Measurements from ENCODE around the gene FLVCR1.

Gene FLVCR1

DNA sequence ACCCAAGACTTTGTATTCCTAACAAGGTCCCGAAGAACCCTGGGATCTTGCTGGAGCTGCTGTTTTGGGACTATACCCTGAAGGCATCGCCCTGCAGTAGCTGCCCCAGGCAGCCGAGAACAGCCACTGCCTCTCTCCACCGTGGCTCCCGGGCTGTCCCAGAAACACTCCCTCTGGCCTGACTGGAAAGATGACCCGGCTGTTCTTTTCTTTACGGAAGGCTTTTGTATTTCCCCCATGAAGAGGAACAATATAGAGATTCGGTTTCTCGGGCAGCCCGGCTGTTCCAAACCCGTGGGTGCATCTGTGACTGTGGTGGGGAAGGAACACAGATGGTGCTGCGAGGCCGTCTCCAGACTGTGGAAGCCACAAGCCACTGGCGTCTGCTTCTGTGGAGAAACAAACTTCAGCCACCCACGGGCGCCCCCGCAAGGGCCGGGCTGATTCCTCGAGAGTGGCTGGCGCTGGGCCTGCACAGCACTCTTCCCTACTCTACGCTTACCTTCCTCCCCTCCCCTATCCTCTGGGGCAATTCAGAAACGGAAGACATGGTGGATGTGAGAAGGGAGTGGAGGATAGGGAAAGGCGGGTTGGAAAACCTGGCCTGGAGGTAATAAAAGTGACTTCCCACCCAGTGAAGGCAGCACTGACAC is 58.5 kb downstream of the FLVCR1 start:
- peak; percentile 17 for DNase-seq

DNA sequence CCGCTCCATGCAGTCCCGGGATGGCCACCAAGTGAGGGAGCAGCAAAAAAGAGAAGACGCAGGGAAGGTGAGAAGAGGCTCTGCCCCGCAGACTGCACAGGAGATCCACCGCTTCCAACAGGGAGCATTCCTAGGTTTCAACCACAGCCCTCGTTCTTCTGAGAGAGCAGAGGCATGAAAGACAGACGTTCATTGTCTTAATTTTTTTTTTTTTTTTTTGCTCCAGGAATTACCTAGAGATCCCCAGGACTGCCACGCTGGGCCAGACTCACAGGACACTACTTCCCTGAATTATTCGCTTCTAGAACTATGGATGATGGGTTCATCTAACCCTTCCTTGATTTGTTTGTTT is 59.0 kb downstream of the FLVCR1 start:
- DNase-seq = no peak

DNA sequence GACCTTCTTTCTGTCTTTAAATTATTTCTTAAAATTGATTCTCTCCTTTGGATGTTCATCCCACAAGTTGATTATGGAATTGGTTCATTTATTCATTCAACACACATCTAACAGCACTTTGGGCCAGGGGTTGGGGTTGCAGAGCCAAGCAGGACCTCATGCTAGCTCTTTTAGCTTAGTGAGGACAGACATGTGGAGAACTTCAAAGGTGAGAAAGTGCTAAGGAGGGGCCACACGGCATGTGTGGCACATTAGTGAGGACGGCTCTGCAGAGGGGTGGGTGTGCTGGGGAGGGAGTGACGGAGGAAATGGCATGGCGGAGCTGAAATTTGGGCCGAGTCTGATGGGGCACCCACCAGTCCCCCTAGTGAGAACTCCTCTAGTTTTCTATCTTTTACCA is 59.8 kb downstream of the FLVCR1 start:
- DNase-seq = no peak

DNA sequence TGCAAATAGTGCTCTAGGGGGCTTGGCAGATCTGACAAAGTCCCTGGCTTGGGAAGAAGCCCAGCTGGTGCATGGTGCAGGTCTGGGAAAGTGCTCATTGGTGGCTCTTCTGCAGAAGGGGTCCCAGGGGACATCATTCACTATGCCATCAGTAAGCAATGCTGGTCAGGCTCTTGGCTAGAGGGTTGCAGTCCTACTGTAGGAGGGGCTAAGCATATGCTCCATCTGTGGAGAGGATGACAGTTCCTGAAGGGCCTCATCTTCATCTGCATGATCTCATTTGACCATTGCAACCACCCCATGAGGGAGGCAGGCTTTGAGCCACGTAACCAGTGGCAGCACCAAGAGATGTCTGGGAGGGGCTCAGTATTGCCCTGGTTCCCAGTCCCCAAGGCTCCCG is 60.7 kb downstream of the FLVCR1 start:
- DNase-seq = no peak

DNA sequence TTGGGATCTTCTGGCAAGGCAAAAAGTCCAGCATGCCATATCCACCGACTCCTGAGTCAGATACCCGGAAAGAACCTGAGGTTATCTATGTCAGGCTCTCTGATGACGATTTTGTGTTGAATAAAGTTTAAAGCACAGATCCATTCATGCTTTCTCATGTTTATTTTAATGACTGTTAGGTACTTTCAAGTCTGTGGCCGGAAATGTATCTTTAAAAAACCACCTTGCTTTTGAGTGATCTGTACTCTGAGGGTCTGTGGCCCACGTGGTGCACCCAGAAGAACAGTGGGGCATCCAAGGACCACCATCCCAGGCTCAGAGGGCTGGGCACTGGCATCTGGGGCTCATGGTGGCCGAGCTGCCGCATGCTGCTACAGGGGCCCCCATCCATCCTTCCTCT is 62.2 kb downstream of the FLVCR1 start:
- DNase-seq = no peak

DNA sequence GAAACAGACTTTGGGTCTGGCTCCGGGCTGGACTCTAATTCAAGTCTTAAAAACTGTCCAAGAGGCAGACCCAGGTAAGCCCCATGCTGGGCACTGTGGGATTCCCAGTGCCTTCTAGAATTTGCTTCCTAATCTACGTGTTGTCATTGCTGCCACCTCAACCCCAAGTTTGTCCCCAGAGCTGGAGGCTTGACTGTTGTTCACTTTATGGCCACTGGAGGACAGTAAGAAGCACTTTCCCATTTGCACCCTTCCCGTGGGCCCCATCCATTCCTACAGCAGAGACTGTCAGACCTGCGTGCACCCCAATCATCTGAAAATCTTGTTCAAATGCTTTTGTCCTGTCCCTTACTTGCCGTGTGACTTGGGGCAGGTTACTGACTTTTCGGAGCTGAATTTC is 62.8 kb downstream of the FLVCR1 start:
- DNase-seq = peak; percentile 42

DNA sequence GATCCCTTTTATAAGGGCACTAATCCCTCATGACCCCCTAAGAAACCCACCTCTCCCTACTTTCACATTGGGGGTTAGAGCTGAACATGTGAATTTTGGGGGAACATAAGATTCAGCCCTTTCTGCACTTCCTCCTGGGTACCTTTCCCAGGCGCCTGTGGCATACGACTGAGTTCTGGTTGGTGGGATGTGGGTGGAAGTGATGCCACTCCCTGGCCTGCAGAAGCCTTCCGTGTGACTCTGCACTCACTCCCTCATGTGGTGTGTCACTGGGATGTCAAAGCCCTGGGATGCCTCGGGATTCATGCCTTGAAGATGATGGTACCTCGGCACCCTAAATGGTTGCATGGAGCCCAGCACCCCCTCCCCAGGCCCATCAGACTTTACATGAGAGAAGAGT is 63.9 kb downstream of the FLVCR1 start:
- no peak for DNase-seq

DNA sequence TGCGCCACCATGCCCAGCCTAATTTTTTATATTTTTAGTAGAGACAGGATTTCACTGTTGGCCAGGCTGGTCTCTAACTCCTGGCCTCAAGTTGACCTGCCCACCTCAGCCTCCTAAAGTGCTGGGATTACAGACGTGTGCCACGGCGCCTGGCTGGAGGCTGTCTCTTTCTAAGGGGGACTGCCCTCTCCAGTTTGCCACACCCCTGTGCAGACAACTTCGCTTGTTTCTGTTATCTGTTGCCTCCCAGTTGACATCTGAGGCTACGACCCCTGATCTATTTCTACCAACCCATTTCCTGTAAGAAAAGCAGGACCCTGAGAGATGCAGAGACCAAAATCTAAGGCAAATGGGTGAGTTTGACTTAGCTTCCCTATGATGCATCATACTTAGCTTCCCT is 68.3 kb downstream of the FLVCR1 start:
- DNase-seq = no peak

DNA sequence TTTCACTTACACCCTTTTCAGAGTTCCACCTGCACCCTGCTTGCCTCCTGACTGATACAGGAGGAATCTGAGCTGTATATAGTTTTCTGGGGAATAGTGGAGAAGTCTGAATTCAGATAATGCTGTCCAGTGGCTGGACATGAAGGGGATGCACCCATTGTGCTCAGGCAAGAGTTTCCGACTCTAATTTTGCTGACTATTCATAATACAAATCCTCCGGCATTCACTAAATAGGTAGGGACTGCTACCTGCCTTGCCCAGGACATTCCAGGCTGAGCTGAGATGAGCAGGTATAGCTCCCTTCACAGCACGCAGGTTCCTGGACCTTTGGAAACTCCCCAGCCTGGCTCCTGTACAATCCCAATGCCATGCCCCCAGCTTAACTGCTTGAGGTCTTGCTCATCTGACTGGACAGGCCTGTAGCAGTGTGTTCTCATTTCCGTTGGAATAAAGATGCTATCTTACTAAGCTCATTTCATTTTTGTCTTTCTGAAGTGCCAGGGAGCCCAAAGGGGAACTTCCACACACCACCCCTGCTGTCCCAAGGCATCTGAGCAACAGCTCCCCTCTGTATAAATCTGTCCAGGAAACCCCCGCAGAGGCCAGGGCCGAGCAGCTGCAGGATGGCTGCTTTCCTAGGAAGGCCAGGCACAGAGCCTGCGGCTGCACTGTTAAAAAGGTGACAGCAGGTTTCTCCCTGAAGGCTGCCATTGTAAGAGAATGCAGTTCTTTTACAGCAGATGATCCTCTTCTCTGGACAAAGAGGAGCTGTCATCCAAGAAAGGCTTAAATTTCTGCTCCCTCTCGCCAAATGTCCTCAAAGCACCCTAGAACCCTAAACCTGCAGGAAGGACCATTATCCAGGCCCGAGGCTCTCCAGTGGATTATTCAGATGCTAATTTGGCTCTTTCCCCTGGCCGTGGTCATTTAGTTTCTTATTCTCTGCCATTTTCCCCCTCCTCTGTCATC is 70.5 kb downstream of the FLVCR1 start:
- DNase-seq = peak; percentile 33

DNA sequence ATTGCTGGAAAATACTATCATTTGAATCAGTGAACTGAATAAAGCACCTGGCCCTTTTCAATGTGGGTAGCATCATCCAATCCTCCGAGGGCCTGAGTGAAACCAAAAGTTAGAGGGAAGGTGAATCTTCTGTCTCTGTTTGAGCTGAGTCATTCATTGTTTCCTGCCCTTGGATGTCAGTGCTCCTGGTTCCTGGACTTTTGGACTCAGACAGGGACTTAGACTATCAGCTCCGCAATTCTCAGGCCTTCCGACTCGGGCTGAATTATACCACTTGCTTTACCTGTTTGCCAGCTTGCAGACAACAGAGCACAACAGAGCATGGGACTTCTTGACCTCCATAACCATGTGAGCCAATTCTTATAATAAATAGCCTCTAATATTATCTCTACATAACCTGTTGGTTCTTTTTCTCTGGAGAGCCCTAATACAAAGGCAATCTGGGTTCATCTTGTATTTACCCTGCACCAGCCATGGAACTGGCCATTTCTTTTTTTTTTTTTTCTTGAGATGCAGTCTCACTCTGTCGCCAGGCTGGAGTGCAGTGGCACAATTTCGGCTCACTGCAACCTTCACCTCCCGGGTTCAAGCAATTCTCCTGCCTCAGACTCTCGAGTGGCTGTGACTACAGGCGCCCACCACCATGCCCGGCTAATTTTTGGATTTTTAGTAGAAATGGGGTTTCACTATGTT is 73.1 kb downstream of the FLVCR1 start:
- DNase-seq = no peak

DNA sequence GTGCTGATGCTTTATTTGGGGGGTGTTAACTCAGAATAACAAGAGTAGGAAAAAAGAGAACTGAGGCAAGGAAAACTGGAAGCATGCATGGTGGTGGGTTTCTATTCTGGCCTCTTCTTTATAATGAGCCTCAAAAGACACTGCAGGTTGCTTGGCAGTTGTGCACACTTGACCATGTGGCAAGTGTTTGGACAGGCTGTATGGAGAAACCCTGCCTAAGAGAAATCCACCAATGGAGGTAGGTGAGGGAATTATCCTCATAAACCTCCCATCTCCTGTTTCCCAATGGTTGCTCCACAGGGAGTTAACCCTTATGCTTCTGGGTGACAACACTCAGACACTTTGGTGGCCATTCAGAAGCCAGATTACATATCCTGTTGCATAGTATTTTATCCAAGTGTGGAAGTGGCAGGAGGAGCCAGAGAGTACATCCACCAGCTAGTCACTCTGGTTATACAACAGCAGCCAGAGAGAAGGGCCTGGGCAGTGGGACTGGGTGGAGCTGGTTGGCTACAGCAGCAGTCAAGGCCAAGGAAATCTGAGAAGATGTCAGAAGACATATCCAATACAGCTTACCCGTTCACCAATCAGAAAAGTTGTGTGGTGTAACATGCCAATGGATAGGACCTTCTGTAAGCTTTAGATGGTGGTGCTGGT is 75.9 kb downstream of the FLVCR1 start:
- DNase-seq = no peak

DNA sequence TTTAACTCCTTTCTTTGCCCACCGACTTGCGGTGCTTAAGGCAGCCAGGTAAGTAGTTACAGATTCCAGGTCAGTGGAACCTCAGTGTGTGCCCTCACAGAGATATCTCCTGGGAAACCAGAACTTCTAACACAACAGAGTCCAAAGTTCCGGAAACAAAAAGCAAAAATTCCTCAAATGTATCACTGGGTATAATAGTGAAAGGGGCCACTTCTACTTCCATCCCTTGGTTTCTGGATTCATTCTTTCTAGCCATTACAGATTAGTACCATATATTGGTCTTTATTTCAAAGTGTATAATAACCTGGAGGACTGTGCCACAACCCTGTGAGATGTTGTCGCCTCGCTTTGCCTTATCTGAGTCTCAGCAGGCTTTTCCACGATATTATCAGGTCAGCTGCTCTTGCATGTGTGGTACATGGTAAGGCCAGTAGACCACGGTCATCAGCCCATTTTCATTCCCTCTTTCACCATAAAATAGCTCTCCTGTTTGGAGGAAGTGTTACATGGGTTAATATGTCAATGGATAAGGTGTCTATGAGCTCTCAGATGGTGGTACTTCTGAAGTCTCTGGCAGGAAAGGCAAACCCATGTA is 77.4 kb downstream of the FLVCR1 start:
- no peak for DNase-seq

DNA sequence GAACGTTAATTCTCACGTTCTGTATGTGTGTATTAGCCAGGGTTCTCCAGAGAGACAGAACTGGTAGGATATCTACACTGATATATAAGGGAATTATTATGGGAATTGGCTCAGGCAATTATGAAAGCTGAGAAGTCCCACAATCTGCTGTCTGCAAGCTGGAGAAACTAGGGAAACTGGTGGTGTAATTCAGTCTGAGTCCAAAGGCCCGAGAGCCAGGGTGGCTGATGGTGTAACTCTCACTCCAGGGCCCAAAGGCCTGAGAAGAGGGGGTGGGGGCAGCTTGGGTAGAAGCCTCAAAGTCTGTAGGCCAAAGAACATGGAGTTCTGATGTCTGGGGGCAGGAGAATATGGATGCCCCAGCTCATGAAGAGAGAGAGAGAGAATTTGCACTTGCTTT is 79.0 kb downstream of the FLVCR1 start:
- DNase-seq = no peak

DNA sequence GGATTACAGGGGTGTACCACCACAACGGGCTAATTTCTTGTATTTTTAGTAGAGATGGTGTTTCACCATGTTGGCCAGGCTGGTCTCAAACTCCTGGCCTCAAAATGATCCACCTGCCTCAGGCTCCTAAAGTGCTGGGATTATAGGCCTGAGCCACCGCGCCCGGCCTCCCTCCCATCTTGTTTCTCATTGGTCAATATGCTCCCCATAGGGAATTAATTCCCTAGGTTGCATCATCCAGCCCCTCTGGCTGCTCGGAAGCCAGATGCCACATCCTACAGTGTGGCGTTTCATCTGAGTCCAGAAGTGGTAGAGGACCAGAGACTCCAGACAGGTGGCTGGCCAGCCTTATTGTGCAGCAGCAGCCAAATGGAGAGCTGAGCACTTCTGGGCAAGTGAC is 80.8 kb downstream of the FLVCR1 start:
- DNase-seq = no peak

DNA sequence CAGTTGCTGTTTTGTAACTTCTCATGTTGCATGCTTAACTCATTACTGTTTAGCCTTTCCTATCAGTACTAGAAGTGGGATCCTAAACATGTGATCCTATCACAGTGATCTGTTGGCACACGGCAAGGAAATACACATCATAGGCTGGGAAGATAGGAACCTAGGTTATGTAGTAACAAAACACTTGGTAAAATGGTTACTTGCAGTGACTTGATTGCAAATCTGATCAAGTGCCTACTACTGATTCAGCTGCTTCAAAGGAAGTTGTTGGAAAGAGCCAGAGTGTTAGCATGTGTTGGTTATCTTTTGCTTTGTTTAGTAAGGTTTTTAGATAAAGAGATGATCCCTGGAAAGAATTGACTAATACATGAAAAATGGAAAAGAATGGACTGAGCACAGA is 83.4 kb downstream of the FLVCR1 start:
- no peak for DNase-seq

DNA sequence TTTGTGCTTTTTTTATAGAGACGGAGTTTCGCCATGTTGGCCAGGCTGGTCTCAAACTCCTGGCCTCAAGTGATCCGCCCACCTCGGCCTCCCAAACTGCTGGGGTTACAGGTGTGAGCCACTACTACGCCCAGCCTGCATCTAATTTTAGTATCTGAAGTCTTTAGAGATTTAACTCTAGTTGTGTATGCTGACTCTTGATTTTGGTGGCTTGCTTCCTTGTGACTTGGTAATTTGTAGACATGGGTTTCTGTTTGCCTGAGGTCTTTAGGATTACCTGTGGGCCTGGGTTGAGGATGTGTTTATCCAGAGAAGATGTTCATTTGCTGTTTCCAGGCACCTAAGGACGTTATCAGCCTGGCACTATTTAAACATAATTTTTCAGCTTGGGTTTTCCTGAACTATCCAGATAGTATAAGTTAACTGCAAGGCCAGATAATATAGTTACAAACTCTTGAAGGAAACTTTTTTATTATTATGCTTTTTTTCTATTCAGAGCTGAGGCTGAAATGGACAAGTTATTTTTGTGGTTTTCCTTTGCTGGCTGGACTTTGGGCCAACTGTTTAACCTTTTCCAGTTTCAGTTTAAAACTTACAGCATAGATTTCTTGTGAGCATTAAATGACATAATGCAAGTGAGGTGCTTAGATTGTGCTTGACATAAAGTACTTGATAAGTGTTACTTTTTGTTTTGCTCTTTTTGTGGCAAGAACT is 84.8 kb downstream of the FLVCR1 start:
- DNase-seq = no peak

DNA sequence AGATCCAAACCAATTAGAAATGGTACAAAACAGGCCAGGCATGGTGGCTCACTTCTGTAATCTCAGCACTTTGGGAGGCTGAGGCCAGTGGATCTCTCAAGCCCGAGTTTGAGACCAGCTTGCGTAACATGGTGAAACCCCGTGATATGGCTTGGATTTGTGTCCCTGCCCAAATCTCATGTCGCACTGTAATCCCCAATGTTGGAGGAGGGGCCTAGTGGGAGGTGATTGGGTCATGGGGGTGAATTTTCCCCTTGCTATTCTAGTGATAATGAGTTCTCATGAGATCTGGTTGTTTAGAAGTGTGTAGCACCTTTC is 85.3 kb downstream of the FLVCR1 start:
- DNase-seq = no peak

DNA sequence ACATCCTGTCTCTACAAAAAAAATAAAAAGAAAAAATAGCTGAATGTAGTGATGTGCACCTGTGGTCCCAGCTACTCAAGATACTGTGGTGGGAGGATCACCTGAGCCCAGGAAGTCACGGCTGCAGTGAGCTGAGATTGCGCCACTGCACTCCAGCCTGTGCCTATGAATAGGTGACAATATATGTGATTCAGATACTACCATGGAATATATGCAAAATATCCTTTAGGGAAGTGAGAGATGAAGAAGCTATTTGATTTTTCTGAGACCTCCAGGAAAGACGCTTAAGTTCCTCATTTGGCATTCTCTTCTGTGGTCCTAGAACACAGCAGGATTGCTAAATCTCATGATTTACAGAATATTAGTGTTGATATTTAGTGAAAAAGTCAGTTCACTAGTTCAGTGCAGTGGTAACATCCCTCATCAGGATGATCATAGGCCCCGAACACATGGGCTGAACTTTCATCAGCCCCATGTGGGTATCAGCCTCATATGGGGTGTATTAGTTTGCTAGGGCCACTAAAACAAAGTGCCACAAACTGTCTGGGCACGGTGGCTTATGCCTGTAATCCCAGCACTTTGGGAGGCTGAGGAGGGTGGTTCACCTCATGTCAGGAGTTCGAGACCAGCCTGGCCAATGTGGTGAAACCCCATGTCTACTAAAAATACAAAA is 86.3 kb downstream of the FLVCR1 start:
- DNase-seq = no peak

DNA sequence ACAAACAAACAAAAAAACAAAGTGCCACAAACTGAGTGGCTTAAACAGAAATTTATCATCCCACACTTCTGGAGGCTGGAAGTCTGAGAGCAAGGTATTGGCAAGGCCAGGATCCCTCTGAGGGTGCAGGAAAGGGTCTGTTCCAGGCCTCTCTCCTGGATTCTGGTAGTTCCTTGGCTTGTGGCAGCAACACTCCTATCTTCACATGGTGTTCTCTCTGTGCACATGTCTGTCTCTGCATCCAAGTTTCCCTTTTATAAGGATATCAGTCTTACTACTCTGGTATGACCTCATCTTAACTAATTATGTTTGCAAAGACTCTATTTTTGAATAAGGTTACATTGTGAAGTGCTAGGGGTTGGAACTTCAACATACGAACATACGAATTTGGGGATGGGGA is 87.0 kb downstream of the FLVCR1 start:
- DNase-seq = no peak

DNA sequence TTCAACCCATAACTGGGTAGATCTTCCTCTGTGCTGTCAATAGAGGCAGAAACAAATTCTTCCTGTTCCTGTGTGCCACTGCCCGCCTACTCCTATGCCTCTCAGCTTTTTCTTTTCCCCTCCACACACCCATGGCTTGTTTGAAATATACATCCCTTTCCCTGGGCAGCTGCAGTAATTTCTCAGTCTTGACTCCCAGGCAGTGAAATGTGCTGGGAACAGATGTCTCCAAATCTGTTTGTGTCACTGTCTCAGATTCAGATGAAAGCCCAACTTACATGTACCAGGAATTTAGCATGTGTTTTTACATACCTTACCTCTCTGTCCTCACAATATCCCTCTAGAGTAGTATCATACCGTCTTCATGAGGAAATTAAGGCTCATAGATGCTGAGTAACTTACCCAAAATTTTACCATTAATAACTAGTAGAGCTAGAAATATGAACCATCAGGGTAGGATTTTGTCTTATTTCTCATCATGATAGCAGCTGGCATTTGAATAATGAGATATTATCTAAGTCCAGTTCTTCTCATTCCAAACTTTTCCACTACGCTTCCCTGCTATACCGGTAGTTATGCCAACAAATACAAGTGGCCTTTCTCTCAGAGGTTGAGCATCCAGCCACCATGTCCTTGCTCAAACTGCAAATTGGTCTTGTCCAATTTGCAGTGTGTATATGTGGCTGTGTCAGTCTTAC is 87.5 kb downstream of the FLVCR1 start:
- DNase-seq = no peak

DNA sequence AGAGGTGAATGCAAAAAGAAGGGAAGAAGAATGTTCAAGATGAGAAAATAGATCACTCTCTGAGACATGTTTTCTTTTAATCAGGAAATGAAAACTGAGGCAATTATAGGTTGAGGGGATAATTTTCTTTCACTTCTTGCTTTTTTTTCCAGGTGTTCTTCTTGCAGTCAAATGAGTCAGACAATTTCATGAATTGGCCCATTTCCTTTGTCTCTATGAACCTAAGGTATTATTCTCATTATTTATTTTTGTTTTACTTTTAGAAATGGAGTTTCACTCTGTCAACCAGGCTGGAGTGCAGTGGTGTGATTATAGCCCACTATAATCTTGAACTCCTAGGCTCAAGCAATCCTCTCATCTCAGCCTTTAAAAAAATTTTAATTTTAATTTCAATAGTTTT is 88.8 kb downstream of the FLVCR1 start:
- no peak for DNase-seq
